Type B pancreatic cell (in vitro differentiated cells): ENCODE data around the gene SNRNP25. TPM values are rescaled to one million over a fixed set of nuclear protein-coding genes. Genes with fewer than 3 reads are reported as not detected.

Experiments
- DNase-seq: peaks from one replicate; pipeline ENCODE4 v3.0.0; 2021; ENCODE audit warnings: mixed read lengths; ENCODE audit not compliant: unreplicated experiment; ENCODE audit errors: extremely low spot score
- H3K27ac Mint-ChIP-seq: 2 replicates; pipeline ENCODE4 v1.8.0; 2021; ENCODE audit warnings: mild to moderate bottlenecking, mixed read lengths
- H3K27me3 Mint-ChIP-seq: 2 replicates; pipeline ENCODE4 v1.8.0; 2021; ENCODE audit warnings: mixed read lengths
- H3K36me3 Mint-ChIP-seq: 2 replicates; pipeline ENCODE4 v1.8.0; 2021; ENCODE audit warnings: mixed read lengths
- H3K4me1 Mint-ChIP-seq: one replicate; pipeline ENCODE4 v1.8.0; 2021; ENCODE audit warnings: mixed read lengths; ENCODE audit not compliant: unreplicated experiment
- H3K4me3 Mint-ChIP-seq: 2 replicates; pipeline ENCODE4 v1.8.0; 2021; ENCODE audit warnings: mild to moderate bottlenecking, mixed read lengths
- H3K9me3 Mint-ChIP-seq: 2 replicates; pipeline ENCODE4 v1.8.0; 2021; ENCODE audit warnings: mixed read lengths
- total RNA-seq: library from RNA; stranded (reverse); gene quantifications from 2 replicates; pipeline ENCODE4 v1.2.1, GENCODE V29; 2021; ENCODE audit warnings: low replicate concordance
- TF ChIP-seq, protein P1 (sequence below): fragments of 200-600 bp; sonication (generic); conservative IDR thresholded peaks from 2 replicates; pipeline ENCODE4 v1.5.0; 2021; ENCODE audit warnings: antibody characterized with exemption, mild to moderate bottlenecking

SNRNP25 gene
- total RNA-seq, 1 donor from 2014 or later = 48.7 TPM

DNA sequence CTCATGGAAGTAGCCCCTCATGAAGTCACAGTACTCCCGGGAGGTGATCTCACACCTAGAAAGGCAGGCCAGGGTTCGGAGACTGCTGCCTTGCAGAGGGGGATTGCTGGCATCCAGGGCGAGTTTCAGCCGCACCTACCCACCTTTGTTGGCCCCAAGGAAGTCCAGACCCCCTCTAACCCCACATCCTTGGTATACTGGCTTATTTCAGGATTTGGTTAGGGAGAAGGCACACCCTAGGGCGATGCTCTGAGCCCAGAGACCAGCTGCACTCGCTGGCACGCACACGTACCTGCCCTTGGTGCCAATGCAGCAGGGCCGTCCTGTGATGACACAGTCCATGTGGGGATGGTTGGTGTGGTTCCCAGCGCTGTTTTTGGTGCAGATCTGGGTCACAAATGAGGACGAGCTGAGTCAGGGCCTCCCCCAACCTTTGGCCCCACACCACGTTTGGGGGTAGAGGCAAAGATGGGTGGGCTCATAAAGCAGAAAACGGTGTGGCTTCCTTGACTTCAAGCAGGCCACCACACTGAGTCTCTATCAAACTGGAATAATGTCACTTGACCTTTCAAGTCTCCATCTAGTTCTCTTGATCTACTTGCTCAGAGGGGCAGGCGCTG, 5.9 kb downstream of the SNRNP25 start:
- H3K36me3 Mint-ChIP-seq = peaks cover 10% of the 10 kb centered on the region
- no peaks in the 10 kb centered on the region for H3K9me3 Mint-ChIP-seq
- TF ChIP-seq, protein P1, sequence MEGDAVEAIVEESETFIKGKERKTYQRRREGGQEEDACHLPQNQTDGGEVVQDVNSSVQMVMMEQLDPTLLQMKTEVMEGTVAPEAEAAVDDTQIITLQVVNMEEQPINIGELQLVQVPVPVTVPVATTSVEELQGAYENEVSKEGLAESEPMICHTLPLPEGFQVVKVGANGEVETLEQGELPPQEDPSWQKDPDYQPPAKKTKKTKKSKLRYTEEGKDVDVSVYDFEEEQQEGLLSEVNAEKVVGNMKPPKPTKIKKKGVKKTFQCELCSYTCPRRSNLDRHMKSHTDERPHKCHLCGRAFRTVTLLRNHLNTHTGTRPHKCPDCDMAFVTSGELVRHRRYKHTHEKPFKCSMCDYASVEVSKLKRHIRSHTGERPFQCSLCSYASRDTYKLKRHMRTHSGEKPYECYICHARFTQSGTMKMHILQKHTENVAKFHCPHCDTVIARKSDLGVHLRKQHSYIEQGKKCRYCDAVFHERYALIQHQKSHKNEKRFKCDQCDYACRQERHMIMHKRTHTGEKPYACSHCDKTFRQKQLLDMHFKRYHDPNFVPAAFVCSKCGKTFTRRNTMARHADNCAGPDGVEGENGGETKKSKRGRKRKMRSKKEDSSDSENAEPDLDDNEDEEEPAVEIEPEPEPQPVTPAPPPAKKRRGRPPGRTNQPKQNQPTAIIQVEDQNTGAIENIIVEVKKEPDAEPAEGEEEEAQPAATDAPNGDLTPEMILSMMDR = no peak
- H3K4me3 Mint-ChIP-seq = no peak overlapping the region
- H3K4me1 Mint-ChIP-seq = no peaks in the 10 kb centered on the region
- no peaks in the 10 kb centered on the region for H3K27me3 Mint-ChIP-seq
- no peak overlapping the region for H3K27ac Mint-ChIP-seq
- DNase-seq = no peak

DNA sequence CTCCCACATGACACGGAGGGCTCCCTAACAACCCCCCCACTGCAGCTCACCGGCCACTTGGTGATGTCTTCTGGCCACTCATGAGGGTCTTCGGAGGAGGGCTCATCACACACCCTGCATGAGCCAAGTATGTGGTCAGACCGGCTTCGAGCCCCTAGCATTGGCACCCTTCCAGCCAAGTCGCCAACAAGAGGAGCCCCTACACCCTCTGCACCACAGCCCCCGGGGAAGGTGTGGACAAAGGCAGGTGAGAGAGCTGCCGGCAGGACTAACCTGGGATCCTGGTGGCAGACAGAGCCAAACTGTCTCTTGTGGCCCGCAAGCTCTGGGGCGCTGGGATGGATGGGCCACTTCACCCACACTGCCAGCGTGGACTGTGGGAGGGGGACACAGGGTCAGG, 6.5 kb downstream of the SNRNP25 start:
- no peak for DNase-seq
- Mint-ChIP-seq H3K4me3 (no peak overlapping the region), H3K36me3 (peaks cover 10% of the 10 kb centered on the region), H3K27me3 (no peaks in the 10 kb centered on the region), H3K27ac (no peak overlapping the region), H3K4me1 (no peaks in the 10 kb centered on the region), H3K9me3 (no peaks in the 10 kb centered on the region)
- TF ChIP-seq, protein P1 = no peak

DNA sequence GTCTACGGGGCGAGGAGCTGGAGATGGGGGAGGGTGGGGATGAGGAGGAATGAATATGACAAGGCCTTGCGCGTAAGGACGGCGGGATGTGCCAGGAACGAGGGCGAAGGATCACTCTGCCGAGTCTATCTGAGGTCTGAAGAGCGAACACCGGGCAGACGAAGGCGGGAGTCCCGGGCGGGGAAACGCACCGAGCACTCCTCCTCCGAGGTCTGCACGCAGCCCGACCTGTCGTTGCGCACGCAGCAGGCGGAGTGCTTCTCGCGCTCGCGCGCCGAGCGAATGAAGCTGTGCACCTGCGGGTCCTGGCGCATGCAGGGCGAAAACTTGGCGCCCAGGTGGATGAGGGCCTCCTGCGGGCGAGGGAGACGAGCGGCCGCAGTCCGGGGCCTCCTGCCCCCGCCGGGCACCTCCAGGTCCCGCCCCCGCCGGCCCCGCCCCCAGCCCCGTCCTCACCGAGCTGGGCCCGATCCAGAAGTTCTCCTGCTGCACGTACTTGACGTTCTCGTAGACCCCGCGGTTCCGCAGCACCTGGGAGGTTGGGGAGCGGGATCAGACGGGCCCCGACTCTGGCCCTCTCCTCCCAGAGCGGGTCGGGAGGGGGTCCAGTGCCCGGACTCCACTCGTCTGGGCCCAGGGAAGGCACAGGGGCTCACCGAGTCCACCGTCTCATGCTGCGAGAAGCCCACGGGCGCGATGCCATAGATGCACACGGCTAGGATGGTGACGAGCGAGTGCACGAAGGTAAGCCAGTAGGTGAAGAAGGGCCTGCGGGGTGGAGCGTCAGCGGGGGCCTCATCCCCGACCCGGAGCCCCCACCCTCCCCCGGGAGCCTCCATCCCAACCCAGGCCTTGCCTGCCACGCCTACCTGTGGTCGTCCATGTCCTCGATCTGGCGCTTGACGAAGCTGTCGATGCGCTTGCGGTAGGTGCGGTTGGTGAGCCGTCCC, 7.6 kb downstream of the SNRNP25 start:
- no peaks in the 10 kb centered on the region for H3K9me3 Mint-ChIP-seq
- no peak overlapping the region for H3K27ac Mint-ChIP-seq
- TF ChIP-seq, protein P1 = no peak
- H3K36me3 Mint-ChIP-seq = peaks cover 10% of the 10 kb centered on the region
- no peak for DNase-seq
- no peak overlapping the region for H3K4me3 Mint-ChIP-seq
- peaks cover 6% of the 10 kb centered on the region for H3K4me1 Mint-ChIP-seq
- no peaks in the 10 kb centered on the region for H3K27me3 Mint-ChIP-seq

DNA sequence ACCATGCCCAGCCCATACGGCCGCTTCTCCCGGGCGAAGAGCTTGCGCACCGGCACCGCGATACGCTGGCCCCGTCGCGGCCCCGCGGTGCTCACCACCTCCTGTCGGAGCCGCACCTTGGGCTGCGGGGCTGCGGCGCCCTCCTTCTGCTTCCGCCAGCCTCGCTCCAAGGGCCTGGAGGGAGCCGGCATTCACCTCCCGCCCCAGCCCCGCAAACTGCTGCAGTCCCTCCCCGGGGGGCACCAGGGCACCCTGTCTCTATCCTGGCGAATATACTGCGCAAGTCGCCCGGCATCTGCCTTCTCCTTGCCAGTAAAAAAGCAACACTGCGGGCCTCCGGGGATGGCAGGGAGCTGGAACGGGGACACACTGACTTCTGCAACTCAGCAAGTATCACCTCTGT, 8.3 kb downstream of the SNRNP25 start:
- Mint-ChIP-seq H3K36me3 (peaks cover 10% of the 10 kb centered on the region), H3K4me1 (peaks cover 6% of the 10 kb centered on the region), H3K27ac (no peak overlapping the region)

DNA sequence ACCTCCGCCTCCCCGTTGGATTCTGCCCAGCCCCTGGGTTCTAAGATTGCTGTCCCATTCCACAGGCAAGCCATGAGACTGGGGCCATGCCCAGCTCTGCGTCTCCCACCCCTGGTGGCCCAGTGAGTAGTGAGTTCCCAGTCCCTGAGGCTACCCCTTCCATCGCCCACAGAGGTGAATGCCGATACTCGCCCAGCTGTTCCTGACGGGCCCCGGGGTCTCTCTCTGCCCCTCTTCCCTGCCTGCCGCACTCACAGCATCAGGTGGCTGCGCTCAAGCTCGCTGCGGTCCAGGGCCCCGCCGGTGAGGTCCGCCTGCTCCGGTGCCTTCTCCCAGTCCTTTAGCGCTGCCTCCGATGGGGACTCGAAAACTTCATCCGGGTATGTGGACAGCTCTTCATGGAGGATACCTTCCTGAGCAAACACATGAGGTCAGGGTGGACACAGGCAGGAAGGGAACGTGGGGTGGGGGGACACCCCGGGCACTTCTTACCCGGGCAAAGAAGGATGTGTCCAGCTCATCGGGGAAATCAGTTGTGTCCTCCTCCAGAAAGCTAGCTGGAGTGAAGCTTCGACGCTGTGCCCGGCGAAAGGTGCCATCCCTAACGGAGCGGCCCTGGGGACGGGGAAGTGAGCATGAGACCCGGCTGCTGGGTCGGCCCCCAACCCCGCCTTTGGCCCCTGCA, 8.8 kb downstream of the SNRNP25 start:
- peaks cover 8% of the 10 kb centered on the region for H3K4me1 Mint-ChIP-seq
- H3K27me3 Mint-ChIP-seq = no peaks in the 10 kb centered on the region
- H3K36me3 Mint-ChIP-seq = peaks cover 10% of the 10 kb centered on the region
- TF ChIP-seq, protein P1 = no peak
- no peaks in the 10 kb centered on the region for H3K9me3 Mint-ChIP-seq
- no peak overlapping the region for H3K27ac Mint-ChIP-seq
- H3K4me3 Mint-ChIP-seq = no peak overlapping the region
- DNase-seq = no peak

More for the DNA sequence above, 8.3 kb downstream of the SNRNP25 start:
- TF ChIP-seq, protein P1 = no peak
- Mint-ChIP-seq H3K9me3 (no peaks in the 10 kb centered on the region), H3K27me3 (no peaks in the 10 kb centered on the region), H3K4me3 (no peak overlapping the region)
- DNase-seq = no peak
